IMR-90 (cell line): ENCODE measurements around the gene OR2T1.
"Not testable (repeated sequence)": the region's sequence is repeated elsewhere in the genome, so short reads cannot be mapped to it uniquely, and the experiment has no call there.

Experiments used
- MAFK ChIP-seq: IDR thresholded peaks from 2 replicates; pipeline ENCODE4 v1.6.1; 2012; ENCODE audit warnings: low read depth, low read length, improper control_type of control experiment
- MAZ ChIP-seq: IDR thresholded peaks from 2 replicates; pipeline ENCODE4 v1.6.1; 2012; ENCODE audit warnings: low read depth, mild to moderate bottlenecking, low read length, improper control_type of control experiment, moderate library complexity, borderline replicate concordance
- POLR2A ChIP-seq: IDR thresholded peaks from 2 replicates; pipeline ENCODE4 v1.6.1; 2012; ENCODE audit warnings: mild to moderate bottlenecking, low read depth, low read length
- RAD21 ChIP-seq: IDR thresholded peaks from 2 replicates; pipeline ENCODE4 v1.6.1; 2012; ENCODE audit warnings: low read length, improper control_type of control experiment
- RCOR1 ChIP-seq: IDR thresholded peaks from 2 replicates; pipeline ENCODE4 v1.6.1; 2012; ENCODE audit warnings: mild to moderate bottlenecking, low read length, improper control_type of control experiment; ENCODE audit not compliant: insufficient replicate concordance
- TF ChIP-seq, protein P1 (sequence below): conservative IDR thresholded peaks from 2 replicates; pipeline ENCODE4 v1.5.1; 2012; ENCODE audit warnings: mild to moderate bottlenecking, low read depth, low read length, improper control_type of control experiment
- TF ChIP-seq, protein P2 (sequence below): fragments of 150-350 bp; IDR thresholded peaks from 2 replicates; pipeline ENCODE4 v1.6.1; 2017; ENCODE audit warnings: mild to moderate bottlenecking, antibody characterized with exemption, low read length, low read depth

DNA sequence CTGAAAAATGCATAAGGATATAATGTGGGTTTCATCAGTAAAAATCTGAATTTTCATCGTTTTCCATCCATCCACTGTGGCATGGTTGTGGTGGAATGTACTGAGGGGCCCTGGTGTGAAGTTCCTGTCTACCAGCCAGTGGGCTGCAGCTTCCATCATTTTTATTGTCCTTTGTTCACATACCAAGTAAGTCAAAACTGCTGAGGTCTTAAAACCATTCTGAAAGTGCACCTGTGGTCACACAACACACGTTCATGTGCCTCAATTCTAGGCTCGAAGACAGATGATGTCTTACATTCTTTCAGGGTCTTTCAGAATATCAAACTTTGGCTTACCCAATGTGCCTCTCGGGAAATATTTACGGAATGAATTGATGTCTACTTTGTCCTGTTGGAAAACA is 36.4 kb downstream of the OR2T1 start:
- TF ChIP-seq MAFK, RAD21, POLR2A, RCOR1, MAZ: not testable (repeated sequence)
- TF ChIP-seq, protein P1, sequence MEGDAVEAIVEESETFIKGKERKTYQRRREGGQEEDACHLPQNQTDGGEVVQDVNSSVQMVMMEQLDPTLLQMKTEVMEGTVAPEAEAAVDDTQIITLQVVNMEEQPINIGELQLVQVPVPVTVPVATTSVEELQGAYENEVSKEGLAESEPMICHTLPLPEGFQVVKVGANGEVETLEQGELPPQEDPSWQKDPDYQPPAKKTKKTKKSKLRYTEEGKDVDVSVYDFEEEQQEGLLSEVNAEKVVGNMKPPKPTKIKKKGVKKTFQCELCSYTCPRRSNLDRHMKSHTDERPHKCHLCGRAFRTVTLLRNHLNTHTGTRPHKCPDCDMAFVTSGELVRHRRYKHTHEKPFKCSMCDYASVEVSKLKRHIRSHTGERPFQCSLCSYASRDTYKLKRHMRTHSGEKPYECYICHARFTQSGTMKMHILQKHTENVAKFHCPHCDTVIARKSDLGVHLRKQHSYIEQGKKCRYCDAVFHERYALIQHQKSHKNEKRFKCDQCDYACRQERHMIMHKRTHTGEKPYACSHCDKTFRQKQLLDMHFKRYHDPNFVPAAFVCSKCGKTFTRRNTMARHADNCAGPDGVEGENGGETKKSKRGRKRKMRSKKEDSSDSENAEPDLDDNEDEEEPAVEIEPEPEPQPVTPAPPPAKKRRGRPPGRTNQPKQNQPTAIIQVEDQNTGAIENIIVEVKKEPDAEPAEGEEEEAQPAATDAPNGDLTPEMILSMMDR, result not testable (repeated sequence)
- TF ChIP-seq, protein P2, sequence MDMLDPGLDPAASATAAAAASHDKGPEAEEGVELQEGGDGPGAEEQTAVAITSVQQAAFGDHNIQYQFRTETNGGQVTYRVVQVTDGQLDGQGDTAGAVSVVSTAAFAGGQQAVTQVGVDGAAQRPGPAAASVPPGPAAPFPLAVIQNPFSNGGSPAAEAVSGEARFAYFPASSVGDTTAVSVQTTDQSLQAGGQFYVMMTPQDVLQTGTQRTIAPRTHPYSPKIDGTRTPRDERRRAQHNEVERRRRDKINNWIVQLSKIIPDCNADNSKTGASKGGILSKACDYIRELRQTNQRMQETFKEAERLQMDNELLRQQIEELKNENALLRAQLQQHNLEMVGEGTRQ, result not testable (repeated sequence)
